Sigmoid colon (tissue), 4 donors: ENCODE data around the gene FARSA.

Experiments
- EP300 ChIP-seq, 4 donors: sonication (generic); formaldehyde crosslinking; IDR thresholded peaks; one replicate each; pipeline ENCODE4 v1.6.1; 2017; ENCODE audit warnings: antibody characterized with exemption in 4 of 4
- POLR2A ChIP-seq, 2 donors: fragments of 450-650 bp; IDR thresholded peaks; one replicate each; pipeline ENCODE4 v1.6.1; 2016; ENCODE audit warnings: antibody characterized with exemption in 2 of 2, mild to moderate bottlenecking in 2 of 2, moderate library complexity in 2 of 2
- POLR2AphosphoS5 ChIP-seq, 4 donors: sonication (generic); formaldehyde crosslinking; IDR thresholded peaks; one replicate each; pipeline ENCODE4 v1.6.1; 2017; ENCODE audit warnings: antibody characterized with exemption in 4 of 4
- TF ChIP-seq, protein P1 (sequence below), 4 experiments: fragments of 450-650 bp in 3 of 4; fragments of 200-600 bp in 1 of 4; IDR thresholded peaks; one replicate each; pipeline ENCODE4 v1.5.1; 2016 to 2019; ENCODE audit warnings: antibody characterized with exemption in 4 of 4, mild to moderate bottlenecking in 3 of 4, moderate library complexity in 2 of 4

GRCh38 chr19:12899891-12900518 is 33.5 kb downstream of the FARSA start:
- TF ChIP-seq, protein P1, sequence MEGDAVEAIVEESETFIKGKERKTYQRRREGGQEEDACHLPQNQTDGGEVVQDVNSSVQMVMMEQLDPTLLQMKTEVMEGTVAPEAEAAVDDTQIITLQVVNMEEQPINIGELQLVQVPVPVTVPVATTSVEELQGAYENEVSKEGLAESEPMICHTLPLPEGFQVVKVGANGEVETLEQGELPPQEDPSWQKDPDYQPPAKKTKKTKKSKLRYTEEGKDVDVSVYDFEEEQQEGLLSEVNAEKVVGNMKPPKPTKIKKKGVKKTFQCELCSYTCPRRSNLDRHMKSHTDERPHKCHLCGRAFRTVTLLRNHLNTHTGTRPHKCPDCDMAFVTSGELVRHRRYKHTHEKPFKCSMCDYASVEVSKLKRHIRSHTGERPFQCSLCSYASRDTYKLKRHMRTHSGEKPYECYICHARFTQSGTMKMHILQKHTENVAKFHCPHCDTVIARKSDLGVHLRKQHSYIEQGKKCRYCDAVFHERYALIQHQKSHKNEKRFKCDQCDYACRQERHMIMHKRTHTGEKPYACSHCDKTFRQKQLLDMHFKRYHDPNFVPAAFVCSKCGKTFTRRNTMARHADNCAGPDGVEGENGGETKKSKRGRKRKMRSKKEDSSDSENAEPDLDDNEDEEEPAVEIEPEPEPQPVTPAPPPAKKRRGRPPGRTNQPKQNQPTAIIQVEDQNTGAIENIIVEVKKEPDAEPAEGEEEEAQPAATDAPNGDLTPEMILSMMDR (IDR thresholded peaks at IDR 0.05): no peak
- no peak for TF ChIP-seq POLR2AphosphoS5 (IDR thresholded peaks at IDR 0.05)
- TF ChIP-seq POLR2A (IDR thresholded peaks at IDR 0.05): no peak
- no peak for TF ChIP-seq EP300 (IDR thresholded peaks at IDR 0.05)
